ENCODE results near the gene OCRL.

- TF ChIP-seq CTCF (conservative IDR thresholded peaks at IDR 0.05; ENCODE audit: low read depth, low read length), result no peak
- TF ChIP-seq EZH2 (IDR thresholded peaks at IDR 0.05; ENCODE audit: borderline replicate concordance, low read depth, low read length, poor library complexity, severe bottlenecking), result no peak
Measured at GRCh38 chrX:129490330-129490729, 49.7 kb upstream of the OCRL start.
